SIG-M5 treated with dmso at 0.1 percent for 504 hours (cell line): ENCODE data around the gene FHL3.

Experiments used
- DNase-seq: peaks from one replicate; lab custom pipeline; 2025; ENCODE audit not compliant: unreplicated experiment; lab: John Stamatoyannopoulos, UW

FHL3 gene, protein sequence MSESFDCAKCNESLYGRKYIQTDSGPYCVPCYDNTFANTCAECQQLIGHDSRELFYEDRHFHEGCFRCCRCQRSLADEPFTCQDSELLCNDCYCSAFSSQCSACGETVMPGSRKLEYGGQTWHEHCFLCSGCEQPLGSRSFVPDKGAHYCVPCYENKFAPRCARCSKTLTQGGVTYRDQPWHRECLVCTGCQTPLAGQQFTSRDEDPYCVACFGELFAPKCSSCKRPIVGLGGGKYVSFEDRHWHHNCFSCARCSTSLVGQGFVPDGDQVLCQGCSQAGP

DNA sequence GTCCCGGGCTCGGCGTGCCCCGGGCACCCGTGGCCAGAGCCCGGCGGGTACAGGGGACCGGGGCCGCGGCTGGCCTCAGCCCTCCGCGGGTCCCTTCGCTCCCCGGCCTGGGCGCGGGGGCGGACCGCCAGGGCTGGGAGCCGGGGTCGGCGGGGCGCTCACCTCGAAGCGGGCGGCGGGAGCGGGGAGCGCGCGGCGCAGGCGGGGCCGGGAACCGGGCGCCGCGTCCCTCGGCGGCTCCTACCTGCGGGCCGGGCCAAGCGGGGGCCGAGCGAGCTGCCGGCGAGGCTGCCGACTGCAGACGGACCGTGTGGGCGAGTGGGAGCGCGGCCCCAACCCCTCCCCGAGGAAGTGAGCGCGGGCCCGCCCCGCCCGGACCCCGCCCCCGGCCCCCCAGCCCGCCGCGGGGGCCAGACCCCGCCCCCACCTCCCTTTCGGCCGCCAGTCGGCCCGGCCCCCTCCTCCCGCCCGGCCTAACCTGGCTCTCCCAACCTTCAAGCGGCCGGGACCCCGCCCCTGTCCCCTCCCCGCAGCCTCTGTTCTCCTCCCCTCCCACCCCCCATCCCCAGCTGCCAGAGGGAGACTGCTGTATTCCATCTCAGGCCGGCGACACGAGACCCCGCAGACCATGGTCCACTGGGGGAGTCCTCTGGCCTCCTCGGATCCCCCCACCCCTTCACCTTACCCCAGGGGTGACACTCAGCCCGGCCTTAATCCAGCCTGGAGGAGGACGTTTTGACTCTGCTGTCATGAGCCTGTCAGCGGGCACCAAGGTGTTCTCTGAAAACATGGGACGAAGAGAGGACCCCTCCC lies at the start of gene FHL3:
Gene FHL3, minus strand, starts transcription at position 320 of the 813 bp plus-strand sequence. CDS start 6,102 bp downstream, outside the sequence.
- peak; percentile 23 for DNase-seq

- no peak for DNase-seq
Measured at GRCh38 chr1:38053416-38054091, 48.2 kb upstream of the FHL3 start.

- no peak for DNase-seq
Measured at GRCh38 chr1:38052750-38053415, 47.6 kb upstream of the FHL3 start.

- DNase-seq: no peak
Measured at GRCh38 chr1:38051079-38051543, 45.8 kb upstream of the FHL3 start.

DNA sequence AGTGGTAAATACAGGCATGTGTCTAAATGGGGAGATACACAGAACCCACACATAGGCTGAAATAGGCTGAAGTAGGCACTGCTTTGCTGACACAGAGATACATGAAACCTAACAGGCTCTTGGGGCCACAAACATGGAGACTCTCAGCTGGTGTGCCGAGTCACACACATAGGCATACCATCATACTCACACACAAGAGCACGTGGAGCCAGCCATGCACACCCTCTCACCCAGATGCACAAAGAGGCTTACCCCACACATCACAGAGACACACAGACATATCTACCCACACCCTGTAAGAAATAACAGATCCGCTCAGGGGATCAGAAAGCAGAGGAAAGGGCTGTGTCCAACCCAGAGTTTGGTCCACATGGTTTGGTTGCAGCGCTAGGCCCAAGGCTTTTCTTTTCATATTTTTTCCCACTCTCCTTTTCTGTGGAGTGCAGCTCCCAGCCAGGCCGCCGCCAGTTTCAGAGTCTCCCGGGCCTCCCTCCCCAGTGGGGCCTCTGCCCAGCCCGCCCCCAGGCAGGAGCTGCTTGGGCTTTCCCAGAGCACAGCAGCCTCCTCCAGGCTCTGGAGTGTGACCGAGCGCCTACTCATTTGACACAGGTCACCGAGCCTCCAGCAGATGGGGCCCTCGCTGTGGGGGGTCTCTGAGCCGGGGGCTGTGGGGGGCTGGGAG lies 45.2 kb upstream of the FHL3 start:
- DNase-seq: no peak

GRCh38 chr1:38047603-38048141 lies 42.4 kb upstream of the FHL3 start:
- DNase-seq: no peak

DNA sequence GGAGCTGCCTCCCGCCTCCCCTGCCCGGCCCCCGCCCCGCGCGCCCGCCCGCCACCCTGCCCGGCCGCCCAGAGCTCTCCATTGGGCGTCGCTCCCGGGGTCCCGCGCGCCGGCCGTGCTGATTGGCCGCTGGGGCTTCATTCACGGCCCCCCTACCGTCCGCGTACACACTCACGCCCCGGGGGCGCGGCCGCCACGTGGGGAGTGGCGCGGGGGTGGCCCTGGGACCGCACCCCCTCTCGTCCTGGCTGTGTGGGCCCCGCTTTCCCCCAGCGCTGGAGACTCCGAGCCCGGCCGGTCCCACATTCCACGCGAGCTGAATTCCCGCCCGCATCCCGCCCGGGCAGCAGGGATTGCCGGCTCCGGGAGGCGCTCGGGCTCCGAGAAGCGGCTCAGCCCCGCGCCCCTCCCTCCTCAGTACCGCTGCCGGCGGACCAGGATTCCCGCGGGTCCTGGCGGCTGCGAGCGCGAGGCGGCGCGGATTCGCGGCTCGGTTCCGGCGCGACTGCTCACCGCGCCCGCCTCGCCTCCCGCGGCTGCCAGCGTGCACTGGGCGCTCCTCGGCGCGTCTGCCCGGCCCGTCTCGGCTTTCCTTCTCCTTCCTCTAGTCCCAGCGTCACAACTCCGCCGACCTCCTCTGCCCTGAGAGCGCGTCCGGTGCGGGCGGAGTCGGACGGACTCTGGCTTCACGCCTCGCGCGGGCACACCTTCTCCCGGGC lies 41.7 kb upstream of the FHL3 start:
- peak; percentile 50 for DNase-seq

- no peak for DNase-seq
Measured at GRCh38 chr1:38046333-38046883, 41.1 kb upstream of the FHL3 start, which contains the start of gene POU3F1. TSS of gene POU3F1 (minus strand) at chr1:38046793. CDS start at chr1:38046743, 50 bp downstream.

DNA sequence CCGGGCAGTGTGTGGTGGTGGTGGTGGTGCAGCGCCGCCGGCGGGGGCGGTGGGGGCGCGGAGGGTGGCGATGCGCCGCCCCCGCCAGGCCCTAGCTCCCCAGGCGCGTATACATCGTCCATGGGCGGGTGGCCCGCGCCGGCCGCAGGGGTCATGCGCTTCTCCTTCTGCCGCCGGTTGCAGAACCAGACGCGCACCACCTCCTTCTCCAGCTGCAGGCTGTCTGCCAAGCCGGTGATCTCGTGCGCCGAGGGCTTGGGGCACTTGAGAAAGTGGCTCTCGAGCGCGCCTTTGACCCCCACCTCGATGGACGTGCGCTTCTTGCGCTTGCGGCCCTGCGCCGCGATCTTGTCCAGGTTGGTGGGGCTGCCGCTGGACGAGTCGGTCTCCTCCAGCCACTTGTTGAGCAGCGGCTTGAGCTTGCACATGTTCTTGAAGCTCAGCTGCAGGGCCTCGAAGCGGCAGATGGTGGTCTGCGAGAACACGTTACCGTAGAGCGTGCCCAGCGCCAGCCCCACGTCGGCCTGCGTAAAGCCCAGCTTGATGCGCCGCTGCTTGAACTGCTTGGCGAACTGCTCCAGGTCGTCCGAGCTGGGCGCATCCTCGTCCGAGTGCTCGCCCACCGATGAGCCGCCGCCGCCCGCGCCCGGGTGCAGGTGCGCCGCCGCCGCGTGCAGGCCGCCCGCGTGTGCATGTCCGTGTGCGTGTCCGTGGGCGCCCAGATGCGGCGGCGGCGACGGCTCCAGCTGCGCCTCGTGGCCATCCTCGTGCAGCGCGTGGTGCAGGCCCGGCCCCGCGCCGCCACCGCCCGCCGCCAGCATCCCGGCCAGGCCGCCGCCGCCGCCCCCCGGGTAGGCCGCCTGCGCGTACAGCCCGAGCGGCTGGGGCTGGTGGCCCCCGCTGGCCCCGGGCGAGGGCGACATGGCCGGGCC lies 40.4 kb upstream of the FHL3 start:
- no peak for DNase-seq

GRCh38 chr1:38044221-38045215 lies 39.2 kb upstream of the FHL3 start:
- DNase-seq: no peak

DNA sequence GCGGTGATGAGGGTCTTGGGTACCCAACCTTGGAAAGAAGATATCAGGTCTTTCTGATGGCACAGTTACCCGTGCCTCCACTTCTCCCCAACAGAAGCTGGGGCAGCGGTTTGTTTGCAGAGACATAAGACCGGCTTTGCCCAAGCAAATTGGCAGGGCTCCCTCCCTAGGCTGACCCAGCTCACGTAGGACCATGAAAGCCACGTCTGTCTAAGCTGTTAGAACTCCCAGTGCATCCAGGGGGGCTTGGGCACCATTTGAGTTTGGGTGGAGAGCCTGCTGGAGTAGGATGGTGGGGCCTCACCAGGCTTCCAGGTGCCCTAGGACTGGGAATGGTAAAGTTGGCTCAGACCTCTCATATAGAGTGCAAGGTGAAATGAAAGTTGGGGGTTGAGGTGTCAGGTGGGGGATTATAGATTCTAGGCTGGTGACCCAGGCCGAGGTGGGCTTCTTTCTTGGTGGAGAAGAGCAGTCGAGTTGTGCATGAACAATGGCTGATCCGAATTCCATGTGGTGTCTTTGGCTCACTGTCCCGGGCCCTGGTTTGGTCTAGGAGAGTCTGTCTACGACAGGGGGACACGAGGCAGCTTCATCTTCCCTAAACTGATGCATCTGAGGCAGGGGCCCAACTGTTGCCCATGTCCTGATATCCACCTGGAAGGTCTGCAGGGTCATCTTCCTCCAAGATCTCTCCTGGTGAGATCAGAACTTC lies 37.9 kb upstream of the FHL3 start:
- no peak for DNase-seq

GRCh38 chr1:38041936-38042834 lies 36.9 kb upstream of the FHL3 start:
- no peak for DNase-seq

DNA sequence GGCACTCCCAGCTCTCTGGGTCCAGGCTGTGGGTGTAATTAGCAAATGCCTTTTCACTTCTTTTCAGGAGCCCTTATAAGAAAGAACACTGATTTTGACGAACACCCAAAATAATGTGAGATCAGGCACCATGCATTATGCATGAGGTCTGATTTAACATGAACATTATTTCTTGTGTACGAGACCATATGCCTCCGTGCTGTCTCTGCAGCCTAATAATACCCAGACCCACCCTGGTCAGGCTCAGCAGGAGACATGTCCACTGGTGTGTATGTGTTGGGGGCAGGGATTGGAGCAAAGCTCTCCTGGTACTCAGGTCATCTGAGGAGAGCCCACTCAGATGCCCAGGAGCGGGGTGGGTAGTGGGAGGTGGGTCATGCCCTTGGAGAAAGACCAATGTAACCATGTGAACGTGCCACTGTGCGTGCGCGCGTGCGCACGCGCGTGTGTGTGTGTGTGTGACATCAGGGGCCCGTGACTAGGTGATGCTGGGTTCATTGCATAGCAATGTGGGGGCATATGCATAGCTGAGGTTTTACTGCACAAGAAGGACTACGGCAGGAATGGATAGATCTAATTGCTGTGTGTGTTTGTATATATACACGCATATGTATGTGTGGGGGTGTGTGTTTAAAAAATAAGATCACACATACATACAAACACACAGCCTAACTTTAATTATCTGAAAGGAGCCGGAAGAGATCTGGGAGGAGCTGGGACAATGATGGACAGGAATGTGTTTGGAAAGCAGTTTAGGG lies 34.2 kb upstream of the FHL3 start:
- no peak for DNase-seq

DNA sequence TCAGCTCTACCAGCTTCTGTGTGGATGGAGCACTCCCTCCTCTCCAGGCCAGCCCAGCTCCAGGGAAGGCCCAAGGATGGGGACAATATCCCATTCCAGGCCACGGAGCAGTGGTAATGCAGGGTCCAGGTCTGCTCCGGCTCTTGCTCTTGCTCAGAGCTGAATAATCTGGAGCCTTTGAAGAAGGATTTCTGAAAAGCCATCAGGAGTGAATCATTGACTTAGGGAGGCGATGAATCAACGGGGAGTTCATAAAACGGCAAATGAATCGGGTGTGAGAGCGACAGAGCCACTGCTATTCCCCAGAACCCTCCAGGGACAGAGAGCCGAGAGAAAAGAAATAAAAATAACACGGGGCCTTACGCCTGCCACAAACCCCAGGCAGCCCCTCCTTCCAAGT lies 33.5 kb upstream of the FHL3 start:
- no peak for DNase-seq
